ENCODE measurements around the gene LIFR. TPM values are rescaled to one million over a fixed set of nuclear protein-coding genes. Genes with fewer than 3 reads are reported as not detected.
A peak's percentile ranks its signal among the peaks of the same experiment; 100 is the strongest.

The LIFR gene
- total RNA-seq, 1 experiment from 2014 or later = 66.1 TPM

- DNase-seq (ENCODE audit: low spot score) = peak; percentile 10
Measured at GRCh38 chr5:38548064-38548759, 8.2 kb downstream of the LIFR start.

GRCh38 chr5:38547257-38547656 lies 9.2 kb downstream of the LIFR start:
- no peak for DNase-seq (ENCODE audit: low spot score)

- DNase-seq (ENCODE audit: low spot score) = no peak
Measured at GRCh38 chr5:38546691-38547146, 9.7 kb downstream of the LIFR start.

- no peak for DNase-seq (ENCODE audit: low spot score)
Measured at GRCh38 chr5:38543886-38544285, 12.6 kb downstream of the LIFR start.

- DNase-seq (ENCODE audit: low spot score) = no peak
Measured at GRCh38 chr5:38543074-38543473, 13.4 kb downstream of the LIFR start.

- DNase-seq (ENCODE audit: low spot score) = no peak
Measured at GRCh38 chr5:38541174-38541725, 15.2 kb downstream of the LIFR start.

- DNase-seq (ENCODE audit: low spot score) = no peak
Measured at GRCh38 chr5:38540314-38540713, 16.1 kb downstream of the LIFR start.

- no peak for DNase-seq (ENCODE audit: low spot score)
Measured at GRCh38 chr5:38538161-38538560, 18.3 kb downstream of the LIFR start.

GRCh38 chr5:38537505-38537904 lies 18.9 kb downstream of the LIFR start:
- DNase-seq (ENCODE audit: low spot score) = no peak

GRCh38 chr5:38536968-38537367 lies 19.5 kb downstream of the LIFR start:
- no peak for DNase-seq (ENCODE audit: low spot score)

GRCh38 chr5:38535845-38536244 lies 20.6 kb downstream of the LIFR start:
- DNase-seq (ENCODE audit: low spot score) = no peak

- DNase-seq (ENCODE audit: low spot score) = no peak
Measured at GRCh38 chr5:38535248-38535750, 21.1 kb downstream of the LIFR start.

- no peak for DNase-seq (ENCODE audit: low spot score)
Measured at GRCh38 chr5:38534156-38534453, 22.3 kb downstream of the LIFR start.

- DNase-seq (ENCODE audit: low spot score) = no peak
Measured at GRCh38 chr5:38533286-38534155, 22.9 kb downstream of the LIFR start.

- DNase-seq (ENCODE audit: low spot score) = no peak
Measured at GRCh38 chr5:38532165-38532669, 24.2 kb downstream of the LIFR start.

GRCh38 chr5:38531518-38531917 lies 24.9 kb downstream of the LIFR start:
- no peak for DNase-seq (ENCODE audit: low spot score)

GRCh38 chr5:38529955-38530646 lies 26.3 kb downstream of the LIFR start:
- no peak for DNase-seq (ENCODE audit: low spot score)

GRCh38 chr5:38528162-38528703 lies 28.2 kb downstream of the LIFR start:
- no peak for DNase-seq (ENCODE audit: low spot score)

- no peak for DNase-seq (ENCODE audit: low spot score)
Measured at GRCh38 chr5:38527475-38527874, 29.0 kb downstream of the LIFR start.

- no peak for DNase-seq (ENCODE audit: low spot score)
Measured at GRCh38 chr5:38524022-38524421, 32.4 kb downstream of the LIFR start.

- DNase-seq (ENCODE audit: low spot score) = no peak
Measured at GRCh38 chr5:38519476-38519875, 37.0 kb downstream of the LIFR start.

GRCh38 chr5:38518341-38518740 lies 38.1 kb downstream of the LIFR start:
- DNase-seq (ENCODE audit: low spot score) = no peak
